CD14-positive monocyte (primary cell): ENCODE data around the gene GNS. TPM values are rescaled to one million over a fixed set of nuclear protein-coding genes. Genes with fewer than 3 reads are reported as not detected.

Experiments
- DNase-seq, 3 donors: peaks; one replicate each; pipeline ENCODE4 v3.0.0-alpha.2; 2011 to 2022
- H2AFZ ChIP-seq: 2 replicates; pipeline ENCODE4 v1.6.0; 2012; ENCODE audit warnings: mild to moderate bottlenecking, low read depth, low read length, inconsistent platforms; ENCODE audit not compliant: insufficient read depth, poor library complexity, severe bottlenecking
- H3K27ac ChIP-seq, 2 donors: 1 replicate in 1 of 2; 2 replicates in 1 of 2; pipeline ENCODE4 v1.5.1; 2012 to 2013; ENCODE audit warnings: low read length in 2 of 2, control low read depth in 1 of 2, inconsistent platforms in 1 of 2, low read depth in 1 of 2, mild to moderate bottlenecking in 1 of 2
- H3K27me3 ChIP-seq, 2 donors: one replicate each; pipeline versions ENCODE4 v1.6.0 to v1.6.1; 2011 to 2013; ENCODE audit warnings: low read length in 2 of 2; ENCODE audit not compliant: control insufficient read depth in 2 of 2, insufficient read depth in 2 of 2
- H3K36me3 ChIP-seq, 2 donors: replicated peaks in 1 of 2; 1 replicate in 1 of 2; 2 replicates in 1 of 2; pipeline versions ENCODE4 v1.5.1 to v1.6.1; 2012 to 2013; ENCODE audit warnings: low read length in 2 of 2, control low read depth in 1 of 2, inconsistent platforms in 1 of 2, mild to moderate bottlenecking in 1 of 2; ENCODE audit not compliant: insufficient read depth in 2 of 2, control insufficient read depth in 1 of 2
- H3K4me1 ChIP-seq, 2 donors: 1 replicate in 1 of 2; 2 replicates in 1 of 2; pipeline versions ENCODE4 v1.5.1 to v1.6.1; 2012 to 2013; ENCODE audit warnings: low read length in 2 of 2, control low read depth in 1 of 2, inconsistent platforms in 1 of 2, mild to moderate bottlenecking in 1 of 2, moderate library complexity in 1 of 2; ENCODE audit not compliant: insufficient read depth in 2 of 2, control insufficient read depth in 1 of 2
- H3K4me2 ChIP-seq: replicated peaks from 2 replicates; pipeline ENCODE3; 2012; ENCODE audit warnings: low read length, moderate library complexity, mild to moderate bottlenecking; ENCODE audit not compliant: poor library complexity, severe bottlenecking; ENCODE audit errors: extremely low read depth
- H3K4me3 ChIP-seq, 3 experiments: fragments of 200-600 bp in 1 of 3; sonication (generic) in 1 of 3; replicated peaks in 1 of 3; 1 replicate in 2 of 3; 2 replicates in 1 of 3; pipeline ENCODE4 v1.5.1; 2011 to 2013; ENCODE audit warnings: low read length in 3 of 3, mild to moderate bottlenecking in 3 of 3, control low read depth in 2 of 3, low read depth in 2 of 3, inconsistent platforms in 1 of 3, moderate library complexity in 1 of 3
- H3K79me2 ChIP-seq: 2 replicates; pipeline ENCODE4 v1.6.0; 2012; ENCODE audit warnings: mild to moderate bottlenecking, control low read depth, inconsistent platforms, low read length, moderate library complexity; ENCODE audit not compliant: insufficient read depth
- H3K9ac ChIP-seq: 2 replicates; pipeline ENCODE4 v1.6.0; 2017; ENCODE audit warnings: low read length, mild to moderate bottlenecking; ENCODE audit not compliant: insufficient read depth, poor library complexity, severe bottlenecking
- H3K9me3 ChIP-seq, 2 donors: replicated peaks in 1 of 2; 1 replicate in 1 of 2; 2 replicates in 1 of 2; pipeline versions ENCODE4 v1.5.1 to v1.6.1; 2012 to 2013; ENCODE audit warnings: low read length in 2 of 2, control low read depth in 1 of 2; ENCODE audit not compliant: control insufficient read depth in 1 of 2, insufficient read depth in 1 of 2
- H4K20me1 ChIP-seq: 2 replicates; pipeline ENCODE4 v1.6.0; 2012; ENCODE audit warnings: mild to moderate bottlenecking, low read length, control low read depth, moderate library complexity; ENCODE audit not compliant: insufficient read depth
- H3K27ac Mint-ChIP-seq, 7 donors: one replicate each; pipeline ENCODE4 v1.8.0; 2020; ENCODE audit warnings: mild to moderate bottlenecking in 7 of 7, mixed read lengths in 7 of 7, moderate library complexity in 6 of 7, inconsistent platforms in 2 of 7
- H3K27me3 Mint-ChIP-seq, 3 donors: one replicate each; pipeline ENCODE4 v1.8.0; 2021 to 2022; ENCODE audit warnings: low read depth in 3 of 3, mild to moderate bottlenecking in 3 of 3, mixed read lengths in 3 of 3, moderate library complexity in 3 of 3, inconsistent platforms in 1 of 3
- H3K36me3 Mint-ChIP-seq, 2 donors: one replicate each; pipeline ENCODE4 v1.8.0; 2020; ENCODE audit warnings: mixed read lengths in 2 of 2, inconsistent platforms in 1 of 2, mild to moderate bottlenecking in 1 of 2
- H3K4me1 Mint-ChIP-seq: one replicate; pipeline ENCODE4 v1.8.0; 2020; ENCODE audit warnings: mild to moderate bottlenecking, mixed read lengths
- H3K4me3 Mint-ChIP-seq, 2 donors: one replicate each; pipeline ENCODE4 v1.8.0; 2020; ENCODE audit warnings: mild to moderate bottlenecking in 2 of 2, mixed read lengths in 2 of 2, moderate library complexity in 1 of 2
- H3K9me3 Mint-ChIP-seq, 7 donors: one replicate each; pipeline ENCODE4 v1.8.0; 2020 to 2022; ENCODE audit warnings: mixed read lengths in 7 of 7, mild to moderate bottlenecking in 6 of 7, moderate library complexity in 6 of 7, inconsistent platforms in 2 of 7
- CTCF ChIP-seq: fragments of 200-600 bp; IDR thresholded peaks from one replicate; pipeline ENCODE4 v1.8.0; 2022; ENCODE audit warnings: antibody characterized with exemption, mild to moderate bottlenecking
- WGBS: methylation state at CpG from one replicate; pipeline ENCODE4 v1.1.5; 2013; ENCODE audit warnings: missing lambda C conversion rate; ENCODE audit not compliant: insufficient coverage; 5-methylcytosine and 5-hydroxymethylcytosine counted together
- intact Hi-C, 2 donors: fragments of 100-400 bp; cut with micrococcal nuclease; formaldehyde crosslinking; loops; one replicate each; pipeline versions ENCODE4 v1.15.0 to v1.15.1; 2023
- polyA plus RNA-seq, 3 donors: library from polyadenylated mRNA; depleted of rRNA in 1 of 3; unstranded in 2 of 3; stranded (reverse) in 1 of 3; fragments of 300-500 nt in 2 of 3; fragments of >200 nt in 1 of 3; fragmentation: Illumina TruSeq in 2 of 3; gene quantifications; 1 replicate in 2 of 3; 2 replicates in 1 of 3; pipeline ENCODE4 v1.2.3, GENCODE V29; 2012 to 2021

GNS gene
- polyA plus RNA-seq, 3 donors = 103 to 274 (median 203) TPM

GRCh38 chr12:64707362-64707761, 51.8 kb downstream of the GNS start:
- intact Hi-C loops = no loop called here

GRCh38 chr12:64706857-64707256, 52.3 kb downstream of the GNS start:
- Histone ChIP-seq H3K9me3 (no peaks in the 10 kb centered on the region), H3K79me2 (no peaks in the 10 kb centered on the region), H3K27me3 (no peaks in the 10 kb centered on the region), H3K27ac (peak overlapping the region in 1 of 2 donors; percentile 45), H3K9ac (no peak overlapping the region), H3K36me3 (peaks cover 0 to 43% of the 10 kb centered on the region in 2 donors), H4K20me1 (peaks cover 19% of the 10 kb centered on the region), H3K4me3 (no peak overlapping the region), H2AFZ (no peak overlapping the region), H3K4me2 (no peak overlapping the region), H3K4me1 (peaks cover 3 to 4% of the 10 kb centered on the region in 2 donors)
- H3K27me3 Mint-ChIP-seq = no peaks in the 10 kb centered on the region
- H3K9me3 Mint-ChIP-seq = no peaks in the 10 kb centered on the region
- peaks cover 38 to 68% of the 10 kb centered on the region in 2 donors for H3K36me3 Mint-ChIP-seq
- H3K4me3 Mint-ChIP-seq = no peak overlapping the region
- WGBS = 97% methylated on average over 4 of the region's 5 CpGs
- DNase-seq = no peak
- peaks cover 5% of the 10 kb centered on the region for H3K4me1 Mint-ChIP-seq
- peak overlapping the region in 2 of 7 donors; percentile 27 to 36 for H3K27ac Mint-ChIP-seq
- intact Hi-C loops = no loop called here
- TF ChIP-seq CTCF = no peak

More at GRCh38 chr12:64707362-64707761, 51.8 kb downstream of the GNS start:
- peaks cover 3 to 4% of the 10 kb centered on the region in 2 donors for H3K4me1 ChIP-seq
- H3K79me2 ChIP-seq = no peaks in the 10 kb centered on the region
- H3K36me3 ChIP-seq = peaks cover 2 to 43% of the 10 kb centered on the region in 2 donors
- H3K27me3 Mint-ChIP-seq = no peaks in the 10 kb centered on the region
- H3K9ac ChIP-seq = no peak overlapping the region
- DNase-seq = no peak
- no CpG with 5 or more reads among the region's 4 CpGs for WGBS
- H3K9me3 Mint-ChIP-seq = no peaks in the 10 kb centered on the region
- no peak overlapping the region for H3K4me3 ChIP-seq
- no peak overlapping the region for H3K4me2 ChIP-seq
- no peaks in the 10 kb centered on the region for H3K27me3 ChIP-seq
- H3K4me3 Mint-ChIP-seq = no peak overlapping the region
- no peak overlapping the region for H3K27ac ChIP-seq
- peaks cover 19% of the 10 kb centered on the region for H4K20me1 ChIP-seq
- peaks cover 38 to 68% of the 10 kb centered on the region in 2 donors for H3K36me3 Mint-ChIP-seq
- peaks cover 5% of the 10 kb centered on the region for H3K4me1 Mint-ChIP-seq
- TF ChIP-seq CTCF = no peak
- H3K27ac Mint-ChIP-seq = peak overlapping the region in 4 of 7 donors; percentile 41 to 57 (median 53)
- no peaks in the 10 kb centered on the region for H3K9me3 ChIP-seq
- no peak overlapping the region for H2AFZ ChIP-seq
